SHP77 (cell line): ENCODE measurements around the gene STK32B.

Experiments used
- DNase-seq, 2 experiments: peaks; one replicate each; lab custom pipeline; 2025; lab: John Stamatoyannopoulos, UW

Gene STK32B

GRCh38 chr4:5527211-5527610, 475.9 kb downstream of the STK32B start:
- no peak for DNase-seq

- DNase-seq = no peak
Observed at GRCh38 chr4:5528031-5528436, 476.8 kb downstream of the STK32B start.

GRCh38 chr4:5532100-5532499, 480.8 kb downstream of the STK32B start:
- DNase-seq = no peak

GRCh38 chr4:5539584-5539983, 488.3 kb downstream of the STK32B start:
- no peak for DNase-seq

- no peak for DNase-seq
Observed at GRCh38 chr4:5541169-5541568, 489.9 kb downstream of the STK32B start.

- no peak for DNase-seq
Observed at GRCh38 chr4:5543681-5544080, 492.4 kb downstream of the STK32B start.

GRCh38 chr4:5544762-5545161, 493.5 kb downstream of the STK32B start:
- DNase-seq = no peak

GRCh38 chr4:5545271-5545670, 494.0 kb downstream of the STK32B start:
- DNase-seq = no peak

GRCh38 chr4:5547651-5548249, 496.5 kb downstream of the STK32B start:
- no peak for DNase-seq
